Colon (tissue), 2 donors: ENCODE data around the gene FANCB.
A peak's percentile ranks its signal among the peaks of the same experiment; 100 is the strongest.

Experiments used
- FAIRE-seq: peaks from 2 replicates; lab custom pipeline; 2012; peaks lifted over from hg19 to GRCh38; lab: Jason Lieb, UNC
- donor health status: control.
- donor health status: control.

FANCB gene

GRCh38 chrX:14872851-14873675 is at the start of gene FANCB, which contains the start of gene MOSPD2:
Gene FANCB (minus strand): TSS chrX:14873069. CDS start chrX:14865510, 7,559 bp downstream.
Gene MOSPD2 (plus strand): TSS chrX:14873421. CDS start chrX:14873529, 108 bp downstream.
- FAIRE-seq = peak; percentile 91

- no peak for FAIRE-seq
Observed at GRCh38 chrX:14922437-14922836, 49.6 kb upstream of the FANCB start.

DNA sequence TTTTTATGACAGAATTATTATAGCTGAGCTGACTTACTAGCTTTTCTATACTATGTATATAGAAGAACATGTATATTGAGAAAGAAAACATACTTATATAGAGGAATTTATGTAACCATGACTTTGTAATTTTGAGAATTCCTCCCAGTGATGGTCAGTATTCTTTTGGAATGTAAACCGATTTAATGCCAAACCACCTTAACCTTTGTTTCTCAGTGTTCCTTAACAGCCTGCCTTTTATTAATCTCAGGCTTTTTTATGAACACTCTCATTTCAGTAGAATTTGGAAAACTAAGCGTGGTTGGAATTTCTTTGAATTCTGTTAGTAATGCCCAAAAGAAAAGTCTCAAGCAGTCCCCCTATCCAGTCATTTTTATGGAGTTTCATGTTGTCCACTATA is 47.3 kb upstream of the FANCB start:
- FAIRE-seq = no peak

- no peak for FAIRE-seq
Observed at GRCh38 chrX:14919407-14919806, 46.5 kb upstream of the FANCB start.

- no peak for FAIRE-seq
Observed at GRCh38 chrX:14916017-14916674, 43.3 kb upstream of the FANCB start.

DNA sequence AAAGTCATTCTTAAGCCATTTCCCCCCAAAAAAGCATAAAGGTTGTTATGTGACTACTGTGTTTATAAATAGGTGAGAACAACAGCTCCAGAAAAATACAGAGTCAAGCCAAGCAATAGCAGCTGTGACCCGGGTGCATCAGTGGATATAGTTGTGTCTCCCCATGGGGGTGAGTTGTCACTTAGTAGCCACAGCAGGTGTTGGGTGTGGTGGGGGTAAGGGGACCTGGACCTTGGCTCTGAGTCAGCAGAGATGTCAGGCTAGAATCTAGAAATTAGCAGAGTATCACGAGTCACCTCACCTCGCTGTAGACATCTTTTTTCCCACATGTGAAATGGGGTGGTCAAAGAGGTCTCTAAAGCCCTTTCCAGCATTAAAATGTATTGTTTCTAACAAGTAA is 42.7 kb upstream of the FANCB start:
- no peak for FAIRE-seq

DNA sequence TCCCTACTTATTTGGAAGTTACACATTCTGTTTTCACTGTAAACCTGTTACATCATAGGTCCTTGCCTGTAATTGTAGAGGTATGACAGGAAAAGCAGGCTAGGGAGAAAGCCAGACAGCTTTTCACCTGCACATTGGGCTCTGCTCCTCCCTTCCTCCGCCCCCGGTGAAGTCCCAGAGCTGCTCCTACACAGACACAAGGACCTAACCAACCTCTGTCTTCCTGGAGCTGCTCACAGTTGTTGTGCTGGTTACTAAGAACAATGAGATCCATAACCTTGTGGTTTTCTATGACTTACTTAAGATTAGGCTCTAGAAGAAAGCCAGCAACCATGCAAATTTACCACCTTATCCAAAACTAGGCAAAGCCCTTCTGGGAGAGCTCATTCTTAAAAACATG is 40.4 kb upstream of the FANCB start:
- FAIRE-seq = no peak

DNA sequence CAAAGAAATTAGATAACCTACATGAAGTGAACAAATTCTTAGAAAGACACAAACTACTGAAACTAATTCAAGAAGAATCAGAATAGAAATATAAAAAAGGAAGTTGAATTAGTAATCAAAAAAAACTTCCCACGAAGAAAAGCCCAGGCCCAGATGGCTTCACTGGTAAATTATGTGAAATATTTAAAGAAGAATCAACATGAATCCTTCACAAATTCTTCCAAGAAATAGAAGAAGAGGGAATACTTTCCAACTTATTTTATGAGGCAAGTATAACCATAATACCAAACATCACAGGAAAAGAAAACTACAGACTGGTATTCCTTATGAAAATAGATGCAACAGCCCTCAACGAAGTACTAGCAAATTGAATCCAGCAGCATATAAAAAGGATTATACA is 31.0 kb upstream of the FANCB start:
- no peak for FAIRE-seq

DNA sequence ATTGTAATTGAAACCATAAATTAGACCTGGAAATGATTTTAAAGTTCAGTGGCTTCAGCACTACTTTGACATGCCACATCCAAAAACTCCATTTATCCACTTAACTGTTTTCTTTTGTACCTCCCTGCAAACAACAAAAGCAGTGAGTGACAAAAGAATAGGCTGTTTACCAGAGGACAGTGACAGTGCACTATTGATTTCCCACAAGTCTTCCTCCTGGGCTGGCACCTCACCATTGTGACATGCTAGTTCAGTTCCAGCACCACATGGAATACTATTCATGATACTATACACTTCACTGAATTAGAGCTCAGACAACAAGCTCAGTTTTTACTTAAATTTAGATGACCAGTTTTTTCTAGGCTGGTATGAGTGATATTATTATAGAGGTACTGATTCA is 29.7 kb upstream of the FANCB start:
- no peak for FAIRE-seq

DNA sequence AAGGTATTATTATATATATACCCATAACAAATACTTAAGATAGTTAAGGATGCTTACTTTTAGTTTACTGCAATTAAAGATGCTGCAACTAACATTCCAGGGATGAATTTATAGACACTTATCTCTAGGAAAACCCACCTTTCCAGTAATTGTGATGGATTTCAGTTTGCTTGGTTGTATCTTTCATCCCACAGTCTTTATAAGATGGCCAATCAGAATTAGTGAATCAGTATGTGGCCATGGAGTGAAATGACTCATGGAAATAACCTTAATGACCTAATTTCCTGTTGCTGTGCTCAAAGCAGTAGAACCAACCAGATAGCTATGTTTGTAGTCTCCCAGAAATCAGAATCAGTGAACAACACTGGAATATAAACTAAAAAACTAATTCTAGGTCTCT is 26.7 kb upstream of the FANCB start:
- FAIRE-seq = no peak

DNA sequence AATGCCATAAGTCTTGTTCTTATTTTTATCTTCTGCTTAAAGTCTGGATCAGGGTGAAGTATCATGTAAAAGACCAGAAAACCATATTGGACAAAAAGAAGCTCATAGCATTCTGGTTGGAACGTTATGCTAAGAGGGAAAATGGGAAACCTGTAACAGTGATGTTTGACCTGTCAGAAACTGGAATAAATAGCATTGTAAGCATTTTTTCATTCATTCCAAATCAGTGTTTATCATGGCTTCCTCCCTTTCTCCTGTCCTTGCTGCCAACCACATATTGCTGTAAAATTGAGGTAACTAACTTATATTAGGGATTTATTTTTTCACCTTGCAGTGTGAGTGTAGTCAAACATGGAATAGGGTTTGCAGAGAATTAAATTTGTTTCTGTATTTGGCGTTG is 24.2 kb upstream of the FANCB start:
- FAIRE-seq = no peak

GRCh38 chrX:14896273-14896672 is 23.4 kb upstream of the FANCB start:
- FAIRE-seq = no peak

GRCh38 chrX:14886252-14886651 is 13.4 kb upstream of the FANCB start:
- no peak for FAIRE-seq

DNA sequence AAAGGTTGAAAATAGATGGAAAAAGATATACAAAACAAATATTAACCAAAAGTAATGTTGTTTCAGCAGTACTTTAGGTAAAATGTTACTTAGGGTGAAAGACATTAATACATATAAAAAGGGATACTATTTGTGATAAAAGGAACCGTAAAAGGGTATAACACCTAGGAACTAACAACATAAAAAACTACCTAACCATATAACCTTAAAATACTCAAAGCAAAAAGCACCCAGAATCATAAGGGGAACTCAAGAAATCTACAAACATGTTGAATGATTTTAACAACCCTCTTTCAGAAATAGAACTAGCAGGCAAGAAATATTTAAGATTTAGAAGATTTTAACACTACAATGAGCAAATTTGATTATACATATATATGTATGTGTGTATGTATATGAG is 11.8 kb upstream of the FANCB start:
- FAIRE-seq = peak; percentile 90

GRCh38 chrX:14883826-14884225 is 11.0 kb upstream of the FANCB start:
- no peak for FAIRE-seq

- no peak for FAIRE-seq
Observed at GRCh38 chrX:14875624-14876023, 2.8 kb upstream of the FANCB start.

GRCh38 chrX:14873676-14874049 is 794 bp upstream of the FANCB start:
- no peak for FAIRE-seq

- FAIRE-seq = no peak
Observed at GRCh38 chrX:14872355-14872754, 514 bp downstream of the FANCB start.

DNA sequence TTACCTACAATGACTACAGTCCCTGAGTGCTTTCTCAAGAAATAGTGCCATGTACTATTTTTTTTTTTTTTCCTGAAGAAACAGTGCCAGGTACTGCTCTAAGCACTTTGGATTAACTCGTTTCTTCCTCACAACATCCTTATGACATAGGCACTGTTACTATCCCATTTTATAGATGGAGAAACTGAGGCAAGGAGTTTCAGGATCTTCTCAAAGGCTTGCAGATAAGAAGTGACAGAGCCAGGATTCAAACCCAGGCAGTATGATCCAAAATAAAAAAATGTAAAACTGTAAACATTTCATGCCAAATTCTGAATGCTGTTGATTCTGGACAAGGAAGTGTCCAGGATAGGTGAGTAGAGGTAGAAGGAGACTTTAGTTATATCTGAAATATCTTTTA is 1.1 kb downstream of the FANCB start:
- no peak for FAIRE-seq

DNA sequence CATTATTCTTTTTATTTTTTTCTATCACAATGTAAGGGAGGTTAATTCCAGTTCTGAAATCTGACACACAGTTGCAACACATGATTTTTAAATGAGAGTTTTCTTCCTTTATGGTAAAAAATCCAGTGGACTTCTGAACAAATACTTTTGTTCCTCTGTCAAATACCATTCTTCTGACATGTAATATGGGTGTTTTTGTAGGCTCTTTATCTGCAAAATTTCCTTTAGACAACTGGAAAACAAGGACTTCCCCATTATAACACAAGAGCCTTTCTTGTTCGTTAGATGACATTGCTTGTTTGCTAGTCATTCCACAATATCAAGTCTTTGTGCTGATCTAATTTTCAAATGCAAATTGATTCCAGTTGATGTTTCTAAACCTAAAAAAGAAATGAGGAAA is 7.7 kb downstream of the FANCB start:
- no peak for FAIRE-seq

DNA sequence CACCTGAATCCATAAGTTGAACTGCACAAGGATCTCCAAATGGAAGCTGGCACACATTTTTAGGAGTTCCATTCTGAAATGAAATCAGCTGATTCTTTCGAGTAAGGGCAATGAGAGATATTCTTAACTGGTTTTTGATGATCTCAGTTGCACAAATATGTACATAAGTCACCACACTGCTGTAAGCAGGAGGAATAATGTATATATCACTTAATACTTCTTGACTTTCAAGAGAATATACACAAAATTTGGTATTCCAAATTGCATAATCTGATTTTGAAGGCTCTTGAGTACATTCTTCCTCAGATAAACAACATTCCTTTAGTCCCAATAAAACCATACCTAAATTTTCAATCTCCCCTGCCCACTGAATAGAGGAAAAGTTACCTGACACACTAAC is 8.2 kb downstream of the FANCB start:
- FAIRE-seq = no peak

DNA sequence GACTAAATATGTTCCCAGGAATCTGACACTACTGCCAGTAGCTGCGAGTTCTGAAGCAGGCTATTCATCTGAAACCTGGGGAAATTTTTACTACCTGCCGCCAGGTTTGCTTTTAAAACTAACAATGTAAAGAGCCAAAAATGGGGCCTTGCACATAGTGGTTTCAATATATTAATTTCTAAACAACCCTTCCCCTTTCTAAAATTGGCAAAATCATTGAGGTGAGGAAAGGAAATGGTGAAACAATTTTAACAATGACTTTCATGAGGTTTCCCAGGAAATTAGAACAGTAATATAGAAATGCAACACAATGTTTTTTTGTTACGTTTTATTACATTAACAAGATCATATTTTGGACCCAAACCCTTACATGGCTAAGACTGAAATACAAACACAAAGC is 21.3 kb downstream of the FANCB start:
- no peak for FAIRE-seq

- FAIRE-seq = no peak
Observed at GRCh38 chrX:14843666-14844065, 29.2 kb downstream of the FANCB start.

DNA sequence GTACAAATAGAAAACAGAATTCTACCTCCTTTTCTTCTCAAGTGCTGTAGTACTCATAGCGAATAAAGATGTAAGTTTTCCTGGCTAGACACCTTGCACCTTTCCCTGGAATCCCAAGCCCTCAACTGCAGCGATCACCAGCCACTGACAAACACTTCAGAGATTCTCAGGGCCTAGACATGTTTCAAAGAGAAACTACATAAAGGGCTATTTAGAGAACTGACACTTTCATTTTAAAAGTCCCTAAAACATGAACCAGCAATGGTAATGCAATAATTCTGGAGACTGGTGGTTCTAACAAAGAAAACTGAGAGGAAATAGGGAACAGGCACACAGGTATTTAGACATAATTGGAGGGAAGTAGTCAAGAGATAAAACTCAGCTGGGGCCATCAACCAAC is 35.7 kb downstream of the FANCB start:
- FAIRE-seq = no peak
